Measurements from ENCODE around the gene CNPY2. TPM values are rescaled to one million over a fixed set of nuclear protein-coding genes. Genes with fewer than 3 reads are reported as not detected.
"Not testable (repeated sequence)": the region's sequence is repeated elsewhere in the genome, so short reads cannot be mapped to it uniquely, and the experiment has no call there.

Gene CNPY2
- polyA plus RNA-seq (ENCODE audit: insufficient read length in 12 of 12): 10 to 100 TPM in 11 of 12 donors, not detected in 1; 36.5 to 90.7 (median 57.4) TPM
- long read RNA-seq, donor 1, transcript CNPY2-201 (6 exons, 1,214 nt): major isoform, 57 of 90 reads
- long read RNA-seq, donor 1, transcript CNPY2-206 (3 exons, 817 nt): minor isoform, 14 of 90 reads
- long read RNA-seq, donor 1, transcript CNPY2-204 (3 exons, 984 nt): minor isoform, 6 of 90 reads
- long read RNA-seq, donor 1, partial matches to known transcripts: 12 of 90 reads
- long read RNA-seq, donor 1, other reads (novel, unspliced or antisense): 0 of 90 reads
- long read RNA-seq, donor 2, transcript CNPY2-201 (6 exons, 1,214 nt): major isoform, 33 of 51 reads
- long read RNA-seq, donor 2, transcript CNPY2-206 (3 exons, 817 nt): minor isoform, 7 of 51 reads
- long read RNA-seq, donor 2, partial matches to known transcripts: 0 of 51 reads
- long read RNA-seq, donor 2, other reads (novel, unspliced or antisense): 5 of 51 reads
- long read RNA-seq, donor 3, transcript CNPY2-201 (6 exons, 1,214 nt): major isoform, 8 of 15 reads
- long read RNA-seq, donor 3, partial matches to known transcripts: 0 of 15 reads
- long read RNA-seq, donor 3, other reads (novel, unspliced or antisense): 0 of 15 reads
- long read RNA-seq, donor 4, transcript CNPY2-201 (6 exons, 1,214 nt): major isoform, 6 of 13 reads
- long read RNA-seq, donor 4, partial matches to known transcripts: 0 of 13 reads
- long read RNA-seq, donor 4, other reads (novel, unspliced or antisense): 0 of 13 reads
- long read RNA-seq, donor 5: 0 reads
- long read RNA-seq, donor 6, transcript CNPY2-206 (3 exons, 817 nt): minor isoform, 7 of 22 reads
- long read RNA-seq, donor 6, transcript CNPY2-201 (6 exons, 1,214 nt): major isoform, 15 of 22 reads
- long read RNA-seq, donor 6, partial matches to known transcripts: 0 of 22 reads
- long read RNA-seq, donor 6, other reads (novel, unspliced or antisense): 0 of 22 reads
- long read RNA-seq, donor 7, transcript CNPY2-201 (6 exons, 1,214 nt): major isoform, 13 of 24 reads
- long read RNA-seq, donor 7, transcript CNPY2-206 (3 exons, 817 nt): minor isoform, 10 of 24 reads
- long read RNA-seq, donor 7, partial matches to known transcripts: 0 of 24 reads
- long read RNA-seq, donor 7, other reads (novel, unspliced or antisense): 0 of 24 reads
- long read RNA-seq, donor 8, transcript CNPY2-202 (2 exons, 670 nt): minor isoform, 5 of 51 reads
- long read RNA-seq, donor 8, transcript CNPY2-201 (6 exons, 1,214 nt): major isoform, 33 of 51 reads
- long read RNA-seq, donor 8, transcript CNPY2-206 (3 exons, 817 nt): minor isoform, 10 of 51 reads
- long read RNA-seq, donor 8, partial matches to known transcripts: 0 of 51 reads
- long read RNA-seq, donor 8, other reads (novel, unspliced or antisense): 0 of 51 reads
- long read RNA-seq, donor 9, transcript CNPY2-201 (6 exons, 1,214 nt): major isoform, 19 of 29 reads
- long read RNA-seq, donor 9, transcript CNPY2-206 (3 exons, 817 nt): minor isoform, 9 of 29 reads
- long read RNA-seq, donor 9, partial matches to known transcripts: 0 of 29 reads
- long read RNA-seq, donor 9, other reads (novel, unspliced or antisense): 0 of 29 reads
- long read RNA-seq, donor 10, transcript CNPY2-206 (3 exons, 817 nt): minor isoform, 7 of 32 reads
- long read RNA-seq, donor 10, transcript CNPY2-201 (6 exons, 1,214 nt): major isoform, 23 of 32 reads
- long read RNA-seq, donor 10, partial matches to known transcripts: 0 of 32 reads
- long read RNA-seq, donor 10, other reads (novel, unspliced or antisense): 0 of 32 reads
- long read RNA-seq, donor 11, transcript CNPY2-206 (3 exons, 817 nt): minor isoform, 7 of 51 reads
- long read RNA-seq, donor 11, transcript CNPY2-201 (6 exons, 1,214 nt): major isoform, 40 of 51 reads
- long read RNA-seq, donor 11, partial matches to known transcripts: 0 of 51 reads
- long read RNA-seq, donor 11, other reads (novel, unspliced or antisense): 0 of 51 reads

DNA sequence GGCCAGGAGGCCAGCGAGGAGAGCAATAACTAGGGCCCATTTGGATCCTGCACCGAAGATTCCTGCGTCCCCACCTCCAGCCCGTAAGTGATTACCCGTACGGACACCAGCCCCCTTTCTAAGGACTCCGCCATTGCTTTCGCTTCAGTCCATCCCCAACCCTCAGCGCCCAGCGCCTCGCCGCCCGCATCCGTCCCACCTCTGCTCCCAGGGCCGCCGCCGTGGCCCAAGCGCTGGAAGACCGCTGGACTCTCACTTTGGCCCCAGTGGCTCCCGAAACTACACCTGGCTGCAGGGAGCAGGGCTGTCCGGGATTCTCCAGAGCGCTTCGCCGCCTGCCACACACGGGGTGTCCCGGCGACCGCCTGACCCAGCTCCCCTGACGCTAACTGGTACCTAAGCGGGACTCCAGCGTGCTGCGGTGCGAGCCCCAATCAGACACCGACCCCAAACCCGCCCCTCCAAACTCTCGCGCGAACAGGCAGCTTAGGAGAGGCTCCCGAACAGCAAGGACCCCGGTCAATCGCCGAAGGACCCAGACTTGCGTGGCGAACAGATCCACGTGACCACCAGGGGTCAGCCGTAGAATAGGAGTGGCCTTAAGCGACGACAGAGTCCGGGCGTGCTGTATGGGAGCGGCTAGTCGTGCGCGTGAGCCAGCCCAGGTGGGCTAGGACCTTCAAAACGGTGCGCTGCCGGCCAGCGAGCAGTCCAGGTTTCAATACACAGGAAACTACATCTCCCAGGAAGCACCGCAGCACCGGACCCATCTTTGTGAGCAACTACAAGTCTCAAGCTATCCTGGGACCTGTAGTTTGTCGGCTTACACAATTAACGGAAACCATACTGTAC, at the start of gene CNPY2:
Gene CNPY2 (minus strand): TSS at position 367 of the 852 bp plus-strand sequence. CDS start 771 bp downstream, outside the sequence.
- DNase-seq: peak; percentile 96

- DNase-seq: no peak
These were observed 46.6 kb upstream of the CNPY2 start, which contains the start of gene APOF for GRCh38 chr12:56362130-56363059. Gene APOF, minus strand, starts transcription at chr12:56362857. Its CDS starts 112 bp downstream, at chr12:56362745.

GRCh38 chr12:56361487-56362129, 45.8 kb upstream of the CNPY2 start:
- DNase-seq: no peak

- peak; percentile 99 for DNase-seq
These were observed 44.3 kb upstream of the CNPY2 start, which contains the start of gene STAT2 for GRCh38 chr12:56359851-56360767. Gene STAT2, minus strand, starts transcription at chr12:56360107. Its CDS starts 3,536 bp downstream, at chr12:56356571.

DNA sequence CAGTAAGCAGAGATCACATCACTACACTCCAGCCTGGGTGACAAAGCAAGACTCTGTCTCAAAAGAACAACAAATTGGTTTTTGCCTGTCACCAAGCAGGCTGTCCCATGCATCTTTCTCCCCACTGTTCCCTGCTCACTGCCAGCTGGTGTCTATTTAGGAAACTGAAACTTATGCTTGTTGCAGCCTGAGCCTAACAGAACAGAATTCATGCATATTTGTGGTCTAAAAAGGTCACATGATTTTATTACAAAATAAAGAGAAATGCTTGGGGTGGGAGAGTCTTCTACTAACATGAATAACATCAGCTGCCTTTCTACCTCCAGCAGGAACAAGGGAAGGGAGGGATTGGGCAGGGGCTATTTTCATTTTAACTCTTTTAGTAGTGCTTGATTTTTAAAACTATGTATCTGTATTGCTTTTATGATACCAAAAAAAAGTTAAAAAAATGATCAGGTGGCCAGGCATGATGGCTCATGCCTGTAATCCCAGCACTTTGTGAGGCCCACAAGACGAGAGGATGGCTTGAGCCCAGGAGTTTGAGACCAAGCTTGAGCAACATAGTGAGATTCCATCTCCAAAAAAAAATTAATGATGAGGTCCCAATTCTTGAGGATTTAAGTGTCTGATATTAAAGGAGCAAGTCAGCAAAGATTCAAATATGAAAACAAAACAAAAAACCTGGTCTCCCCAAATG, 43.2 kb upstream of the CNPY2 start:
- peak; percentile 11 for DNase-seq

- no peak for DNase-seq
These were observed 35.5 kb upstream of the CNPY2 start for GRCh38 chr12:56351325-56351724.

GRCh38 chr12:56350662-56351061, 34.9 kb upstream of the CNPY2 start:
- no peak for DNase-seq

DNA sequence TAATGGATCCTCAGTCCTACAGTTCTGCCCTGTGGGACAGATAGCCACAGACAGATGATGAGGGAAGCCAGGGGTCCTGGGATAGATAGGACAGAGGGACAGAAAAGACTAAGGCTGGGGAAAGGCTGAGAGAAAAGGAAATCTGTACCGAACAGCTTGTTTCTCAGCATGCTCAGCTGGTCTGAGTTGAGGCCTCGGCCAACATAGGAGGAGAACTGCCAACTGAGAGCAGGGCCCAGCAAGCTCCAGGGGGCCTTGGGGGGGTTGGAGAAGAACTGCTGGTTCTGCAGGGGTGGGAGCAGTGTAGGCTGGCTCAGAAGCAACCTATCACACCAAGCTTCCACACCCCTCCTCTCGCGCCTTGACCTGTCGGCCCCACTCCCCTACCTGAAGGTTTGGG, 33.0 kb upstream of the CNPY2 start:
- DNase-seq: no peak

- not testable (repeated sequence) for DNase-seq
These were observed 31.5 kb upstream of the CNPY2 start for GRCh38 chr12:56347255-56347654.

GRCh38 chr12:56346675-56347074, 30.9 kb upstream of the CNPY2 start:
- no peak for DNase-seq

GRCh38 chr12:56342290-56342689, 26.5 kb upstream of the CNPY2 start:
- not testable (repeated sequence) for DNase-seq

GRCh38 chr12:56341616-56342015, 25.8 kb upstream of the CNPY2 start:
- DNase-seq: no peak

GRCh38 chr12:56339158-56339422, 23.3 kb upstream of the CNPY2 start:
- no peak for DNase-seq

DNA sequence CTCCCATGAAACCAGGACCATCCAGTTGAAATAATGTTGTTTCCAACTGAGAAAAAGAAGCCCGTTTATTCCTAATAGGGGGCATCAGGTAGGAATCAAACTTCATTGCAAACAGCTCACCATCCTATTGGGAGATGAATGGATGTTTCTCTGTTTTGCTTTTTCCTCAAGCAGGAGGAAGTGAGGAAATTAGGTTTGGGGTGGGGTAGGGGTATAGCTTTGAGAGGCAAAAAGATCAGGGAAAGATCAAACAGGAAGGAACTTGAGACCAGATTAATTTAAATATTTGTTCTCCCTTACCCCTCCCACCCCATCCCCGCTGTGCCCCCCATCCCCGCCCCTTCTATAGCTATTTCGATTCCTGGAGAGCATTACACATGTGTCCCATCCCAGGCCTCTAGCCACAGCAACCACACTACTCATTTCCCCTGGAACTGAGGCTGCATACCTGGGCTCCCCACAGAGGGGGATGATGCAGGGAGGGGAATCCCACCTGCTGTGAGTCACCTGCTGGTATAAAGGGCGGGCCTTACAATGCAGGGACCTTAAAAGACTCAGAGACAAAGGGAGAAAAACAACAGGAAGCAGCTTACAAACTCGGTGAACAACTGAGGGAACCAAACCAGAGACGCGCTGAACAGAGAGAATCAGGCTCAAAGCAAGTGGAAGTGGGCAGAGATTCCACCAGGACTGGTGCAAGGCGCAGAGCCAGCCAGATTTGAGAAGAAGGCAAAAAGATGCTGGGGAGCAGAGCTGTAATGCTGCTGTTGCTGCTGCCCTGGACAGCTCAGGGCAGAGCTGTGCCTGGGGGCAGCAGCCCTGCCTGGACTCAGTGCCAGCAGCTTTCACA, 22.7 kb upstream of the CNPY2 start, which contains the start of gene IL23A:
Gene IL23A (plus strand): TSS at position 577 of the 850 bp plus-strand sequence. CDS start 161 bp downstream, at position 738.
- no peak for DNase-seq

All from muscle of arm (tissue), 14 donors.